SK-N-SH treated with all-trans-retinoic acid at 6 μM for 48 hours (cell line): Measurements from ENCODE around the gene NUDCD2.

ENCODE experiments used
- ATAC-seq: fragments of 200-7000 bp; cut with Tn5 transposase; 3 replicates; pipeline ENCODE4 v1.9.1; 2020; ENCODE audit warnings: mild to moderate bottlenecking, moderate library complexity
- ARNTL ChIP-seq: fragments of 450-650 bp; formaldehyde crosslinking; IDR thresholded peaks from 2 replicates; pipeline ENCODE4 v1.5.0; 2020; ENCODE audit warnings: low read depth, mild to moderate bottlenecking, moderate library complexity, borderline replicate concordance
- BACH2 ChIP-seq: fragments of 250-450 bp; sonication (Bioruptor Pico); IDR thresholded peaks from 2 replicates; pipeline ENCODE4 v1.9.0; 2021; ENCODE audit warnings: mild to moderate bottlenecking, borderline replicate concordance
- CSDC2 ChIP-seq: fragments of 250-450 bp; sonication (Bioruptor Pico); IDR thresholded peaks from 2 replicates; pipeline ENCODE4 v1.5.0; 2020; ENCODE audit warnings: mild to moderate bottlenecking, moderate library complexity
- GLIS3 ChIP-seq: fragments of 250-450 bp; sonication (Bioruptor Pico); IDR thresholded peaks from 2 replicates; pipeline ENCODE4 v1.5.0; 2020; ENCODE audit warnings: mild to moderate bottlenecking, moderate library complexity
- ISL1 ChIP-seq: fragments of 250-450 bp; sonication (Bioruptor Pico); IDR thresholded peaks from 2 replicates; pipeline ENCODE4 v2.1.2; 2022; ENCODE audit warnings: mild to moderate bottlenecking, moderate library complexity
- OSR1 ChIP-seq: fragments of 250-450 bp; sonication (Bioruptor Pico); IDR thresholded peaks from 2 replicates; pipeline ENCODE4 v1.8.0; 2022; ENCODE audit warnings: moderate library complexity, mild to moderate bottlenecking, inconsistent platforms
- PPARA ChIP-seq: fragments of 250-450 bp; sonication (Bioruptor Pico); IDR thresholded peaks from 2 replicates; pipeline ENCODE4 v1.5.0; 2020; ENCODE audit warnings: mild to moderate bottlenecking, borderline replicate concordance
- RARB ChIP-seq: fragments of 250-450 bp; sonication (Bioruptor Pico); IDR thresholded peaks from 2 replicates; pipeline ENCODE4 v1.8.0; 2021; ENCODE audit warnings: mild to moderate bottlenecking, moderate library complexity
- SNAI2 ChIP-seq: fragments of 250-450 bp; sonication (Bioruptor Pico); IDR thresholded peaks from 2 replicates; pipeline ENCODE4 v1.5.0; 2020; ENCODE audit warnings: mild to moderate bottlenecking, moderate library complexity
- TCF4 ChIP-seq: fragments of 250-450 bp; sonication (Bioruptor Pico); IDR thresholded peaks from 2 replicates; pipeline ENCODE4 v1.8.0; 2021; ENCODE audit warnings: mild to moderate bottlenecking, moderate library complexity, borderline replicate concordance
- TOX ChIP-seq: fragments of 250-450 bp; sonication (Bioruptor Pico); IDR thresholded peaks from 2 replicates; pipeline ENCODE4 v1.8.0; 2021; ENCODE audit warnings: mild to moderate bottlenecking, moderate library complexity, borderline replicate concordance
- ZC3H10 ChIP-seq: fragments of 250-450 bp; sonication (Bioruptor Pico); IDR thresholded peaks from 2 replicates; pipeline ENCODE4 v1.5.1; 2021; ENCODE audit warnings: mild to moderate bottlenecking, moderate library complexity
- ZFP3 ChIP-seq: fragments of 250-450 bp; sonication (Bioruptor Pico); IDR thresholded peaks from 2 replicates; pipeline ENCODE4 v1.5.0; 2020; ENCODE audit warnings: mild to moderate bottlenecking, moderate library complexity
- ZNF565 ChIP-seq: fragments of 450-650 bp; formaldehyde crosslinking; conservative IDR thresholded peaks from 2 replicates; pipeline ENCODE4 v1.5.0; 2020; ENCODE audit warnings: low read depth, mild to moderate bottlenecking, moderate library complexity
- ZNF70 ChIP-seq: fragments of 450-650 bp; formaldehyde crosslinking; IDR thresholded peaks from 2 replicates; pipeline ENCODE4 v1.5.0; 2020; ENCODE audit warnings: mild to moderate bottlenecking, moderate library complexity
- ZNF8 ChIP-seq: fragments of 450-650 bp; formaldehyde crosslinking; IDR thresholded peaks from 2 replicates; pipeline ENCODE4 v1.5.0; 2020; ENCODE audit warnings: mild to moderate bottlenecking, moderate library complexity
- TF ChIP-seq, protein P1 (sequence below): fragments of 250-450 bp; sonication (Bioruptor Pico); IDR thresholded peaks from 2 replicates; pipeline ENCODE4 v1.5.0; 2020; ENCODE audit warnings: mild to moderate bottlenecking, moderate library complexity
- TF ChIP-seq, protein P2 (sequence below): fragments of 250-450 bp; sonication (Bioruptor Pico); IDR thresholded peaks from 2 replicates; pipeline ENCODE4 v1.5.1; 2020; ENCODE audit warnings: low read depth, mild to moderate bottlenecking, moderate library complexity
- TF ChIP-seq, protein P3 (sequence below): fragments of 250-450 bp; sonication (Bioruptor Pico); IDR thresholded peaks from 2 replicates; pipeline ENCODE4 v1.8.0; 2021; ENCODE audit warnings: low read depth, mild to moderate bottlenecking, moderate library complexity, borderline replicate concordance

NUDCD2 gene

DNA sequence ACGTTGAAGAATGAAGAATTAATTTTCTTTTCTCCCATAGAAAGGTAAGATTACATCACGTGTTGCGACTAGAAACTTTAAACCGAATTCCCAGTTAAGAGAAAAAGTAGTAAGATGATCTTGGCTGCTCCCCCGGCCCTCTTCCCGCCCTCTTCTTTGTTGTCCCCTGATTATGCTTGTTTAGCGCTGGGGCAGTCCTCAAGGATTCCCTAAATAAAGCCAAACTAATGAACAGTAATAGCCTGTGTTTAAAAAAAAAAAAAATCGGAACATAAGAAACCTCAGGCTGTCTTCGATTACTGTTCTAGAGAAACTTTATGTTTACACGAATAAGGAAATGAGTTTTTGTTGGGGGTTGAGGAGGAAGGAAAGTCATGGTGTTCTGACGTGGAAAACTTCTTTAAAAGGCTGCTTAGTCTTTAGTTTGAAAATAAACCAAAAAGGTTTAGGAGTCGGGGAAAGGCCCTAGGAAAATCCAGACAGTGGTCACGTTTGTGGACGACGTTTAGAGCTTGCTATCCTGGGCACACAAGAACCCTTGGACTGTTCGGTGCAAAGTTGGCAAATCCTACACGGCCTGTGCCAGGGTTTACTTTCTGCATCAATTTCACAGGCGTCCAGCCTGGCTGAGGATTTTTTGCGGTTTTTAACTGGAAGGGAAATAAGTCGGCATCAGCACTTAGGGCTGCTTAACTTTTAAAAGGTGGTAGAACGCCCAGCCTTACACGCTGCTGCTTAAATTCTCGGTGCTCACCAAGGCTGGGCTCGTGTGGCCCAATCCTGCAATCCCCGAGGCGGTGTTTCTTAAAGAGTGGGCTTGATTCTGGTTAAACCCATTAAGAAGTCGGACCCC is 44.4 kb upstream of the NUDCD2 start (continued):
- no peak for TF ChIP-seq OSR1 (CRISPR knock-in tag)
- no peak for TF ChIP-seq SNAI2 (CRISPR knock-in tag)
- TF ChIP-seq, protein P1, sequence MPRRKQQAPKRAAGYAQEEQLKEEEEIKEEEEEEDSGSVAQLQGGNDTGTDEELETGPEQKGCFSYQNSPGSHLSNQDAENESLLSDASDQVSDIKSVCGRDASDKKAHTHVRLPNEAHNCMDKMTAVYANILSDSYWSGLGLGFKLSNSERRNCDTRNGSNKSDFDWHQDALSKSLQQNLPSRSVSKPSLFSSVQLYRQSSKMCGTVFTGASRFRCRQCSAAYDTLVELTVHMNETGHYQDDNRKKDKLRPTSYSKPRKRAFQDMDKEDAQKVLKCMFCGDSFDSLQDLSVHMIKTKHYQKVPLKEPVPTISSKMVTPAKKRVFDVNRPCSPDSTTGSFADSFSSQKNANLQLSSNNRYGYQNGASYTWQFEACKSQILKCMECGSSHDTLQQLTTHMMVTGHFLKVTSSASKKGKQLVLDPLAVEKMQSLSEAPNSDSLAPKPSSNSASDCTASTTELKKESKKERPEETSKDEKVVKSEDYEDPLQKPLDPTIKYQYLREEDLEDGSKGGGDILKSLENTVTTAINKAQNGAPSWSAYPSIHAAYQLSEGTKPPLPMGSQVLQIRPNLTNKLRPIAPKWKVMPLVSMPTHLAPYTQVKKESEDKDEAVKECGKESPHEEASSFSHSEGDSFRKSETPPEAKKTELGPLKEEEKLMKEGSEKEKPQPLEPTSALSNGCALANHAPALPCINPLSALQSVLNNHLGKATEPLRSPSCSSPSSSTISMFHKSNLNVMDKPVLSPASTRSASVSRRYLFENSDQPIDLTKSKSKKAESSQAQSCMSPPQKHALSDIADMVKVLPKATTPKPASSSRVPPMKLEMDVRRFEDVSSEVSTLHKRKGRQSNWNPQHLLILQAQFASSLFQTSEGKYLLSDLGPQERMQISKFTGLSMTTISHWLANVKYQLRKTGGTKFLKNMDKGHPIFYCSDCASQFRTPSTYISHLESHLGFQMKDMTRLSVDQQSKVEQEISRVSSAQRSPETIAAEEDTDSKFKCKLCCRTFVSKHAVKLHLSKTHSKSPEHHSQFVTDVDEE (CRISPR knock-in tag) = no peak
- TF ChIP-seq ZNF70 = no peak
- no peak for TF ChIP-seq ZC3H10 (CRISPR knock-in tag)
- TF ChIP-seq ISL1 (CRISPR knock-in tag) = no peak
- TF ChIP-seq TCF4 (CRISPR knock-in tag) = no peak
- no peak for TF ChIP-seq BACH2 (CRISPR knock-in tag)
- no peak for TF ChIP-seq PPARA (CRISPR knock-in tag)
- TF ChIP-seq ARNTL (CRISPR knock-in tag) = no peak

DNA sequence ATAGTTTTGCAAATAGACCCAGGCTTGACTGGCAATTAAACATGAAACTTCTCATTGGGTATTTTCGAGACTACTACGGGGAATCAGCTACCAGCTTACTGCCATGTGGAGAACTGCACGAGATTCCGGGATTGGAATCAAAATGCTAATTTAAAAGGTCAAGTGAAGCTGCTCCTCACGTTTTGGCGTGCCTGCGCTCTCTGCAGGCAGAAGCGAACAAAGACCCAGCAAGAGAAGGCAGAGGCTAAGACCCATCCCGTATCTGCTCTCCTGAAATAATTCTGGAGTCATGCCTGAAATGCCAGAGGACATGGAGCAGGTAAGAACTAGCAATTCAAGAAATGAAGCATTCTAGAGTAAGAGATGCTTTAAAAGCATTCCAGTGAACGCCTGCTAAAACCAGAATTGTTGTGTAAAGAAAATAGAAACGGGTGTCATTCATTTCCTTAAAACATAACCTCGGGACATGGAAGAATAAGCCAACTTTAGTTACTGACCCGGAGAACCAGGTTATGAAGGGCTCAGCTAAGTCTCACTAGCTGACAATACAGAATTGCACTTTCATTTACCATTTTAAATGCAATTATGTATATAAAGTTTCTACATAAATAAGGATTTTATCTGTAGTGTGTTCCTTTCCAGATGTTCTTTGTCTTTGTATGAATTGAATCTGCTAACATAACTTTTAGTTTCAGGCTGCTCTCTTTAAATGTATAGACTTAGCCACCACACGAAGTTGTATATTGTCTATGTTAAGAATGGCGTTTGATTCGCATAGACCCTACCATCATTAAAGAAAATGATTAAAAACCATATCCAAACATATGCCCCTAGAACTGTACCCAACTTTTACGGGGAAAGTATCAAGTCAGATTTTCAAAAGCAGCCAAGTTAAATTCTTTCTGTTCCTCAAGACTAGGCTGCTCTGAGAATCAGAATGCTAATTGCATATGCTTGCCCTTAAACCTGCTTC is 43.5 kb upstream of the NUDCD2 start:
- no peak for TF ChIP-seq PPARA (CRISPR knock-in tag)
- no peak for TF ChIP-seq RARB (CRISPR knock-in tag)
- TF ChIP-seq GLIS3 (CRISPR knock-in tag) = no peak
- TF ChIP-seq BACH2 (CRISPR knock-in tag) = no peak
- TF ChIP-seq, protein P2, sequence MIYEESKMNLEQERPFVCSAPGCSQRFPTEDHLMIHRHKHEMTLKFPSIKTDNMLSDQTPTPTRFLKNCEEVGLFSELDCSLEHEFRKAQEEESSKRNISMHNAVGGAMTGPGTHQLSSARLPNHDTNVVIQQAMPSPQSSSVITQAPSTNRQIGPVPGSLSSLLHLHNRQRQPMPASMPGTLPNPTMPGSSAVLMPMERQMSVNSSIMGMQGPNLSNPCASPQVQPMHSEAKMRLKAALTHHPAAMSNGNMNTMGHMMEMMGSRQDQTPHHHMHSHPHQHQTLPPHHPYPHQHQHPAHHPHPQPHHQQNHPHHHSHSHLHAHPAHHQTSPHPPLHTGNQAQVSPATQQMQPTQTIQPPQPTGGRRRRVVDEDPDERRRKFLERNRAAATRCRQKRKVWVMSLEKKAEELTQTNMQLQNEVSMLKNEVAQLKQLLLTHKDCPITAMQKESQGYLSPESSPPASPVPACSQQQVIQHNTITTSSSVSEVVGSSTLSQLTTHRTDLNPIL = no peak
- no peak for TF ChIP-seq TCF4 (CRISPR knock-in tag)
- TF ChIP-seq OSR1 (CRISPR knock-in tag) = no peak
- 0 out of 2 replicates have a peak, but pooled peaks have one; percentile 34 for TF ChIP-seq ZFP3
- TF ChIP-seq, protein P1 (CRISPR knock-in tag) = 0 out of 2 replicates have a peak, but pooled peaks have one; percentile 24
- TF ChIP-seq SNAI2 (CRISPR knock-in tag) = no peak
- no peak for TF ChIP-seq ISL1 (CRISPR knock-in tag)
- TF ChIP-seq CSDC2 = no peak
- no peak for TF ChIP-seq ZC3H10 (CRISPR knock-in tag)
- TF ChIP-seq, protein P3, sequence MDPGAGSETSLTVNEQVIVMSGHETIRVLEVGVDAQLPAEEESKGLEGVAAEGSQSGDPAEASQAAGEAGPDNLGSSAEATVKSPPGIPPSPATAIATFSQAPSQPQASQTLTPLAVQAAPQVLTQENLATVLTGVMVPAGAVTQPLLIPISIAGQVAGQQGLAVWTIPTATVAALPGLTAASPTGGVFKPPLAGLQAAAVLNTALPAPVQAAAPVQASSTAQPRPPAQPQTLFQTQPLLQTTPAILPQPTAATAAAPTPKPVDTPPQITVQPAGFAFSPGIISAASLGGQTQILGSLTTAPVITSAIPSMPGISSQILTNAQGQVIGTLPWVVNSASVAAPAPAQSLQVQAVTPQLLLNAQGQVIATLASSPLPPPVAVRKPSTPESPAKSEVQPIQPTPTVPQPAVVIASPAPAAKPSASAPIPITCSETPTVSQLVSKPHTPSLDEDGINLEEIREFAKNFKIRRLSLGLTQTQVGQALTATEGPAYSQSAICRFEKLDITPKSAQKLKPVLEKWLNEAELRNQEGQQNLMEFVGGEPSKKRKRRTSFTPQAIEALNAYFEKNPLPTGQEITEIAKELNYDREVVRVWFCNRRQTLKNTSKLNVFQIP = no peak
- no peak for TF ChIP-seq ZNF8 (CRISPR knock-in tag)
- TF ChIP-seq ARNTL (CRISPR knock-in tag) = no peak
- TF ChIP-seq TOX = no peak
- TF ChIP-seq ZNF565 (CRISPR knock-in tag) = no peak
- TF ChIP-seq, all 23 proteins: peak for 2
- ATAC-seq = peak; percentile 56
